Renal cortical epithelial cell (primary cell): ENCODE data around the gene PRMT5. TPM values are rescaled to one million over a fixed set of nuclear protein-coding genes. Genes with fewer than 3 reads are reported as not detected.
A peak's percentile ranks its signal among the peaks of the same experiment; 100 is the strongest.

Experiments
- DNase-seq: peaks from one replicate; pipeline ENCODE4 v3.0.0-alpha.2; 2011; ENCODE audit warnings: low read depth
- total RNA-seq: library from RNA; depleted of rRNA; stranded (reverse); fragments of >200 nt; gene quantifications from 2 replicates; pipeline ENCODE4 v1.2.3, GENCODE V29; 2014

The PRMT5 gene
- total RNA-seq, 1 donor from 2014 or later: 74.3 TPM

GRCh38 chr14:22897357-22897756 is 31.8 kb downstream of the PRMT5 start:
- no peak for DNase-seq

- DNase-seq: no peak
Observed at GRCh38 chr14:22896760-22897159, 32.4 kb downstream of the PRMT5 start.

- no peak for DNase-seq
Observed at GRCh38 chr14:22896356-22896755, 32.8 kb downstream of the PRMT5 start.

- DNase-seq: no peak
Observed at GRCh38 chr14:22895402-22895801, 33.8 kb downstream of the PRMT5 start.

GRCh38 chr14:22893706-22894105 is 35.5 kb downstream of the PRMT5 start:
- DNase-seq: no peak

- no peak for DNase-seq
Observed at GRCh38 chr14:22892488-22892887, 36.7 kb downstream of the PRMT5 start.

- DNase-seq: no peak
Observed at GRCh38 chr14:22890416-22890815, 38.8 kb downstream of the PRMT5 start.

- no peak for DNase-seq
Observed at GRCh38 chr14:22888662-22889061, 40.5 kb downstream of the PRMT5 start.

GRCh38 chr14:22887990-22888378 is 41.2 kb downstream of the PRMT5 start:
- DNase-seq: no peak

GRCh38 chr14:22887260-22887989 is 41.8 kb downstream of the PRMT5 start:
- DNase-seq: peak; percentile 96

- peak; percentile 41 for DNase-seq
Observed at GRCh38 chr14:22886500-22887259, 42.5 kb downstream of the PRMT5 start.

- DNase-seq: no peak
Observed at GRCh38 chr14:22885975-22886374, 43.2 kb downstream of the PRMT5 start.

- DNase-seq: no peak
Observed at GRCh38 chr14:22884738-22885523, 44.2 kb downstream of the PRMT5 start.

GRCh38 chr14:22884076-22884737 is 45.0 kb downstream of the PRMT5 start:
- no peak for DNase-seq

- no peak for DNase-seq
Observed at GRCh38 chr14:22883173-22883976, 45.8 kb downstream of the PRMT5 start, which contains the start of gene REM2. Gene REM2 (plus strand): TSS chr14:22883222. CDS start chr14:22883288, 66 bp downstream.

GRCh38 chr14:22882529-22883172 is 46.5 kb downstream of the PRMT5 start:
- DNase-seq: peak; percentile 51

GRCh38 chr14:22882064-22882463 is 47.1 kb downstream of the PRMT5 start:
- DNase-seq: no peak

- DNase-seq: no peak
Observed at GRCh38 chr14:22878271-22879246, 50.6 kb downstream of the PRMT5 start.

- no peak for DNase-seq
Observed at GRCh38 chr14:22877000-22877501, 52.1 kb downstream of the PRMT5 start.
